Vagina (tissue), 2 donors: Measurements from ENCODE around the gene TTC3. TPM values are rescaled to one million over a fixed set of nuclear protein-coding genes. Genes with fewer than 3 reads are reported as not detected.

Experiments used
- DNase-seq, 2 donors: peaks; one replicate each; pipeline ENCODE4 v3.0.0-alpha.2; 2017; ENCODE audit errors: extremely low spot score in 2 of 2
- H3K27ac ChIP-seq: fragments of 200-600 bp; sonication (generic); one replicate; pipeline ENCODE4 v1.5.1; 2019
- H3K27me3 ChIP-seq: fragments of 200-600 bp; sonication (generic); one replicate; pipeline ENCODE4 v1.5.1; 2019
- H3K36me3 ChIP-seq, 2 donors: fragments of 200-600 bp; sonication (generic); one replicate each; pipeline ENCODE4 v1.5.1; 2017 to 2019
- H3K4me1 ChIP-seq: fragments of 200-600 bp; sonication (generic); one replicate; pipeline ENCODE4 v1.5.1; 2019
- H3K4me3 ChIP-seq, 2 donors: fragments of 200-600 bp; sonication (generic); 1 replicate in 1 of 2; 2 replicates in 1 of 2; pipeline ENCODE4 v1.5.1; 2016 to 2019
- H3K9me3 ChIP-seq: fragments of 200-600 bp; sonication (generic); one replicate; pipeline ENCODE4 v1.5.1; 2019
- POLR2A ChIP-seq, 2 donors: fragments of 450-650 bp; IDR thresholded peaks; one replicate each; pipeline ENCODE4 v1.6.1; 2017; ENCODE audit warnings: antibody characterized with exemption in 2 of 2, mild to moderate bottlenecking in 2 of 2, moderate library complexity in 2 of 2
- POLR2AphosphoS5 ChIP-seq, 2 donors: sonication (generic); formaldehyde crosslinking; IDR thresholded peaks; one replicate each; pipeline ENCODE4 v1.9.0; 2017; ENCODE audit warnings: antibody characterized with exemption in 2 of 2, mild to moderate bottlenecking in 2 of 2, low read depth in 1 of 2; ENCODE audit not compliant: insufficient read depth in 1 of 2
- intact Hi-C: fragments of 100-400 bp; cut with DNase I; formaldehyde crosslinking; loops from one replicate; pipeline ENCODE4 v1.15.1; 2023
- small RNA-seq: library from RNA; depleted of rRNA; stranded (forward); fragments of <200 nt; gene quantifications from one replicate; pipeline ENCODE3, GENCODE V24; 2016
- total RNA-seq: library from RNA; depleted of rRNA; stranded (reverse); fragments of >200 nt; gene quantifications from one replicate; pipeline ENCODE4 v1.2.3, GENCODE V29; 2016
- TF ChIP-seq, protein P1 (sequence below), 3 experiments: fragments of 450-650 bp in 2 of 3; fragments of 200-600 bp in 1 of 3; sonication (generic) in 1 of 3; IDR thresholded peaks; one replicate each; pipeline ENCODE4 v1.5.1; 2017 to 2019; ENCODE audit warnings: antibody characterized with exemption in 3 of 3, mild to moderate bottlenecking in 2 of 3, moderate library complexity in 2 of 3

The TTC3 gene
- total RNA-seq, 1 donor from 2014 or later: 98.0 TPM

DNA sequence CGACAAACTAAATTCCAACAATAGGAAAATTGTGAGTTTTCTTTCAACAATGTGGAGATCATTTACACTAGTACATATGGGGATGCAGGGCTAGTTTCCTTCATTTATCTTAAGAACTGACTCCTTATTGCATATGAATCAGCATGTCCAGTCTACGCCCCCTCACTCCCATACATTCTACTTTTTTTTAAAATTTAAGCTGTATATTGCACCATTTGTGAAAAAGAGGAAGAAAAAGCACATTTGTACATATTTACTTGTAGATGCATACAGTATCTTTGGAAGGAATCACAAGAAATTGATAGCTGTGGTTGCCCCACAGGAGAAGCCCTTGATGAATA is 178.2 kb downstream of the TTC3 start:
- H3K36me3 ChIP-seq: no peaks in the 10 kb centered on the region
- H3K9me3 ChIP-seq: no peaks in the 10 kb centered on the region
- intact Hi-C loops: no loop called here
- no peaks in the 10 kb centered on the region for H3K27me3 ChIP-seq
- no peaks in the 10 kb centered on the region for H3K4me1 ChIP-seq
- TF ChIP-seq POLR2A (IDR thresholded peaks at IDR 0.05) (no peak), POLR2AphosphoS5 (IDR thresholded peaks at IDR 0.05; ENCODE audit: insufficient read depth in 1 of 2, low read depth in 1 of 2) (no peak)
- TF ChIP-seq, protein P1, sequence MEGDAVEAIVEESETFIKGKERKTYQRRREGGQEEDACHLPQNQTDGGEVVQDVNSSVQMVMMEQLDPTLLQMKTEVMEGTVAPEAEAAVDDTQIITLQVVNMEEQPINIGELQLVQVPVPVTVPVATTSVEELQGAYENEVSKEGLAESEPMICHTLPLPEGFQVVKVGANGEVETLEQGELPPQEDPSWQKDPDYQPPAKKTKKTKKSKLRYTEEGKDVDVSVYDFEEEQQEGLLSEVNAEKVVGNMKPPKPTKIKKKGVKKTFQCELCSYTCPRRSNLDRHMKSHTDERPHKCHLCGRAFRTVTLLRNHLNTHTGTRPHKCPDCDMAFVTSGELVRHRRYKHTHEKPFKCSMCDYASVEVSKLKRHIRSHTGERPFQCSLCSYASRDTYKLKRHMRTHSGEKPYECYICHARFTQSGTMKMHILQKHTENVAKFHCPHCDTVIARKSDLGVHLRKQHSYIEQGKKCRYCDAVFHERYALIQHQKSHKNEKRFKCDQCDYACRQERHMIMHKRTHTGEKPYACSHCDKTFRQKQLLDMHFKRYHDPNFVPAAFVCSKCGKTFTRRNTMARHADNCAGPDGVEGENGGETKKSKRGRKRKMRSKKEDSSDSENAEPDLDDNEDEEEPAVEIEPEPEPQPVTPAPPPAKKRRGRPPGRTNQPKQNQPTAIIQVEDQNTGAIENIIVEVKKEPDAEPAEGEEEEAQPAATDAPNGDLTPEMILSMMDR (IDR thresholded peaks at IDR 0.05): no peak
- H3K4me3 ChIP-seq: no peak overlapping the region
- no peak for DNase-seq
- no peak overlapping the region for H3K27ac ChIP-seq

Small RNAs within 50 kb of the gene (small RNA-seq; reads per million reads assigned to genes)
- gene RN7SL678P (not detected), gene RNU6-696P (not detected)

Other genes with a start within 250 kb of the TTC3 start
- 10.3 TPM for gene HLCS, start 106.6 kb upstream of the TTC3 start, total RNA-seq
- not detected for gene RIPPLY3, start 66.6 kb upstream of the TTC3 start, total RNA-seq
- 13.0 TPM for gene PIGP, start 183 bp upstream of the TTC3 start, total RNA-seq
- 49.6 TPM for gene VPS26C, start 194.1 kb downstream of the TTC3 start, total RNA-seq